GM12875 (cell line): ENCODE measurements around the gene HDAC4.

Source experiments
- H3K4me3 ChIP-seq: one replicate; pipeline ENCODE4 v1.5.1; 2011; ENCODE audit warnings: low read depth, low read length, control low read depth
- CTCF ChIP-seq: IDR thresholded peaks from 2 replicates; pipeline ENCODE4 v1.5.1; 2011; ENCODE audit warnings: low read depth, mild to moderate bottlenecking, control low read depth, inconsistent platforms, low read length, moderate library complexity, borderline replicate concordance; ENCODE audit not compliant: insufficient read depth

HDAC4 gene

GRCh38 chr2:239354791-239355136, 46.1 kb downstream of the HDAC4 start:
- no peak overlapping the region for H3K4me3 ChIP-seq
- no peak for TF ChIP-seq CTCF

GRCh38 chr2:239354132-239354790, 46.6 kb downstream of the HDAC4 start:
- H3K4me3 ChIP-seq: no peak overlapping the region
- TF ChIP-seq CTCF: no peak

- H3K4me3 ChIP-seq: no peak overlapping the region
- TF ChIP-seq CTCF: no peak
Observed at GRCh38 chr2:239353692-239354091, 47.1 kb downstream of the HDAC4 start.

GRCh38 chr2:239351687-239352086, 49.1 kb downstream of the HDAC4 start:
- TF ChIP-seq CTCF: no peak

GRCh38 chr2:239349453-239350135, 51.2 kb downstream of the HDAC4 start:
- no peak overlapping the region for H3K4me3 ChIP-seq

More at GRCh38 chr2:239351687-239352086, 49.1 kb downstream of the HDAC4 start:
- H3K4me3 ChIP-seq: no peak overlapping the region

GRCh38 chr2:239348563-239349452, 52.0 kb downstream of the HDAC4 start:
- H3K4me3 ChIP-seq: no peak overlapping the region
- no peak for TF ChIP-seq CTCF

More at GRCh38 chr2:239349453-239350135, 51.2 kb downstream of the HDAC4 start:
- TF ChIP-seq CTCF: no peak
